Dedifferentiated amniotic fluid mesenchymal stem cell (primary cell): ENCODE measurements around the gene RBMY1B.
"Not testable (repeated sequence)": the region's sequence is repeated elsewhere in the genome, so short reads cannot be mapped to it uniquely, and the experiment has no call there.

ENCODE experiments used
- DNase-seq: peaks from one replicate; pipeline ENCODE4 v3.0.0-alpha.2; 2016; ENCODE audit errors: extremely low spot score

RBMY1B gene

DNA sequence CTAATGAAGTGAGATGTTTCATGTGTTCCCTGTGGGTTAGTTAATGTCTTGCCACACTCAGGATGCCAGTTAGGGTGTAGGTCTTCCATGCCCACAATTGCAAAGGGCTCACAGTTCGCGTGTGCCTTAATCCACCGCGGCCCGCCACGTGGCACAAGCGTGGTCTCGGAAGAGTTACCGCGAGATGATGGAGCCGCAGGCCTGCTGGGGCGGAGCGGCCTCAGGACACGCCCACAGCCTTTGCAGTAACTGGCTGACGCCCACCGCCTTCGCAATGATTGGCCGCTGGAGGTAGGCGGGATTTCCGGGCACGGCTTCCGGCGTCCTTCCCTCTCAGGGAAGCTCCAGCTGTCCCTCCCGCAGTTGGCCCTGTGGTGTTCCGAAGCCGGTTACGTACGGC, at the start of gene RBMY1B:
TSS of gene RBMY1B (plus strand) at position 301 of the 400 bp plus-strand sequence. CDS start 2,013 bp downstream, outside the sequence.
- DNase-seq: not testable (repeated sequence)

DNA sequence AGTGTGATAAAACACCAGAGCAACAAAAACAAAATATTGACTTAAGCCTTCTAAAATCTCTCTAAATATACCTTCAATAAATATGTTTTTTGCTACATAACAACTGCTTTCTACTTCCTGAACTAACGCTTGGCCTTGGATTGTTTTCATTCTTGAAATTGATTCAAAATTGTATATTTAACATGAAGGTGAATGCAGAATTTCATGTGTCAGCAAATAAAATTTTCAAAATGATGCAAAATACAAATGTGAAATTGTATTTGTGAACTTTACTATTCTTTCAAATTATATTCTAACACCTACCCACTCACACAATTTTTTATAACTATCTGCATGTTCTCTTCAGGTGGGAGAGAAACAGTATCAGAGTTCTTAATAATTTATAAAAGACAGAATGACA, 48.2 kb upstream of the RBMY1B start:
- not testable (repeated sequence) for DNase-seq

DNA sequence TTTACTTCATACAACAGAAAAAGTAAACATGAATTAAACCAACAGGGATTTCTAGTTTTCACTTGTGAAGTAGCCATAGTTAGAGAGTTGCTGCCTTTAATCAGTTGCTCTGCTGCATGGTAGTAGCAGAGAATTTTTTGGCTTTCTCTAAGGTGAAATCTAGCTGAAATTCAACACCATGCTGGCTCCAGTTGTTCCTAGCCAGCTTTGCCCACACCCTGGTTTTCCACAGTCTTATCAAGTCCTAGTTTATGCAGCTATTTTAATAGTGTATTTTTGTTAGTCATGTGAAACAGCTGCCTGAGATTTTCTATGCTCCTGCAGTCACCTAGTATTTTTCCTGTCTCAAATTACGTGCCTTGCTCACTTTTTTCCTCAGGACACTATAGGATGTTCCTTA, 28.2 kb upstream of the RBMY1B start:
- DNase-seq: no peak

DNA sequence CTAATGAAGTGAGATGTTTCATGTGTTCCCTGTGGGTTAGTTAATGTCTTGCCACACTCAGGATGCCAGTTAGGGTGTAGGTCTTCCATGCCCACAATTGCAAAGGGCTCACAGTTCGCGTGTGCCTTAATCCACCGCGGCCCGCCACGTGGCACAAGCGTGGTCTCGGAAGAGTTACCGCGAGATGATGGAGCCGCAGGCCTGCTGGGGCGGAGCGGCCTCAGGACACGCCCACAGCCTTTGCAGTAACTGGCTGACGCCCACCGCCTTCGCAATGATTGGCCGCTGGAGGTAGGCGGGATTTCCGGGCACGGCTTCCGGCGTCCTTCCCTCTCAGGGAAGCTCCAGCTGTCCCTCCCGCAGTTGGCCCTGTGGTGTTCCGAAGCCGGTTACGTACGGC, 23.4 kb downstream of the RBMY1B start, which contains the start of gene RBMY1A1:
TSS of gene RBMY1A1 (plus strand) at position 301 of the 400 bp plus-strand sequence. CDS start 2,013 bp downstream, outside the sequence.
- not testable (repeated sequence) for DNase-seq

DNA sequence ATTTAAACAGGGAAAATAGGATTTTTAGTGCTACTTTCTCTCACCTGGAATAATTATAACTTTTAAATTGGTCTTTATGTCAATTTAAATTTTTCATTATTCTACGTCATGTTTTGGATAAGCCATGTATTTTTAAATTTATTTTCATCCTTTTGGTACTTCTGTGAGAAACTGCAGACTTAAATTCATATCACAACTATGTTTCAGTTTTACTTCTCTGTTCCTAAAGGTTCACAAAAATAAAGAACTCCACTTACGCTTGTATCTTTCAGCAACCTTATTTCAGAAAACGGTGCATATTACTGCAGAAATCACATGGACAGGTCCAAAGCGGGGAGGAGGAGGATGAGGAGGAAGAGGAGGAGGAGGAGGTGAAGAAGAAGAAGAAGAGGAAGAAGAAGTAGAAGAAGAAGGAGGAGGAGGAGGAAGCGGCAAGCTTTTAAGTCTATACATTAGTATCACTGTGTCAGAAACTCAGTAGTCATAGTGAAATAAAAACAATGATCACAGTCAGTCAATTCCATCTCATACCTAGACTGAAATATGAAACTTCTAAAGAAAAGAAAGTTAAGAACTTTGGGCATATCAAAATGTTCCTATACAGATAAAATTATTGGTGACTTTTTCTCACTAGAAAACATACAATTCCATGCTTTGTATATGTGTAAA, 48.3 kb downstream of the RBMY1B start:
- DNase-seq: not testable (repeated sequence)
